Activated naive CD4-positive, alpha-beta T cell treated with anti-CD3 and anti-CD28 coated beads for 36 hours (primary cell): ENCODE measurements around the gene MLLT10. TPM values are rescaled to one million over a fixed set of nuclear protein-coding genes. Genes with fewer than 3 reads are reported as not detected.

Source experiments
- CTCF ChIA-PET: fragments of 350-600 bp; sonication (Branson Sonifier 250); formaldehyde crosslinking; loops from one replicate; lab custom pipeline; 2021; ENCODE audit warnings: antibody characterized with exemption; lab: Charles Lee
- DNase-seq: peaks from one replicate; pipeline ENCODE4 v3.0.0-alpha.2; 2020
- H3K27ac Mint-ChIP-seq: one replicate; pipeline ENCODE4 v1.8.0; 2021; ENCODE audit warnings: mild to moderate bottlenecking, mixed read lengths
- H3K27me3 Mint-ChIP-seq: one replicate; pipeline ENCODE4 v1.8.0; 2021; ENCODE audit warnings: low read depth, mixed read lengths
- H3K36me3 Mint-ChIP-seq: one replicate; pipeline ENCODE4 v1.8.0; 2021; ENCODE audit warnings: low read depth, mixed read lengths
- H3K4me1 Mint-ChIP-seq: one replicate; pipeline ENCODE4 v1.8.0; 2021; ENCODE audit warnings: low read depth, mixed read lengths
- H3K4me3 Mint-ChIP-seq: one replicate; pipeline ENCODE4 v1.8.0; 2021; ENCODE audit warnings: mild to moderate bottlenecking, moderate library complexity, mixed read lengths
- H3K9me3 Mint-ChIP-seq: one replicate; pipeline ENCODE4 v1.8.0; 2021; ENCODE audit warnings: mixed read lengths
- intact Hi-C: fragments of 100-400 bp; cut with micrococcal nuclease; formaldehyde crosslinking; loops from one replicate; pipeline ENCODE4 v1.15.1; 2023
- total RNA-seq, 2 experiments: library from RNA; stranded (reverse); gene quantifications; one replicate each; pipeline ENCODE4 v1.2.3, GENCODE V29; 2021

MLLT10 gene
- total RNA-seq, 2 experiments from 2014 or later: 23.0 to 23.7 TPM

GRCh38 chr10:21527598-21528235, 6.3 kb upstream of the MLLT10 start:
- no peak for DNase-seq
- peaks cover 27% of the 10 kb centered on the region for H3K4me1 Mint-ChIP-seq
- H3K9me3 Mint-ChIP-seq: no peaks in the 10 kb centered on the region
- CTCF ChIA-PET: interaction anchor here (0.7 to 1.7 kb wide), 2 partner anchors 9 to 196 kb away, joined by 3 read pairs; no protein-coding TSS in a partner anchor
- intact Hi-C loops: loop anchor here (5.0 to 10.0 kb wide), 3 partner anchors 1127 to 1920 kb away; partner anchors contain the start of gene PIP4K2A
- peaks cover 18% of the 10 kb centered on the region for H3K27me3 Mint-ChIP-seq
- peaks cover 2% of the 10 kb centered on the region for H3K36me3 Mint-ChIP-seq
- H3K27ac Mint-ChIP-seq: peak overlapping the region; percentile 65
- peak overlapping the region; percentile 73 for H3K4me3 Mint-ChIP-seq

- no peak overlapping the region for H3K27ac Mint-ChIP-seq
- no peak overlapping the region for H3K4me3 Mint-ChIP-seq
- intact Hi-C loops: loop anchor here (5.0 to 10.0 kb wide), 3 partner anchors 1126 to 1919 kb away; partner anchors contain the start of gene PIP4K2A
These were observed 5.6 kb upstream of the MLLT10 start for GRCh38 chr10:21528236-21529031.

GRCh38 chr10:21529032-21529910, 4.8 kb upstream of the MLLT10 start:
- Mint-ChIP-seq H3K9me3 (no peaks in the 10 kb centered on the region), H3K36me3 (peaks cover 2% of the 10 kb centered on the region), H3K27ac (no peak overlapping the region), H3K4me1 (peaks cover 32% of the 10 kb centered on the region), H3K4me3 (no peak overlapping the region), H3K27me3 (peaks cover 7% of the 10 kb centered on the region)
- intact Hi-C loops: loop anchor here (5.0 to 10.0 kb wide), 3 partner anchors 1126 to 1918 kb away; partner anchors contain the start of gene PIP4K2A
- CTCF ChIA-PET: interaction anchor here (0.6 to 1.3 kb wide), 2 partner anchors 33 kb away, joined by 3 to 4 read pairs; no protein-coding TSS in a partner anchor
- DNase-seq: no peak

More at GRCh38 chr10:21528236-21529031, 5.6 kb upstream of the MLLT10 start:
- Mint-ChIP-seq H3K36me3 (peaks cover 2% of the 10 kb centered on the region), H3K27me3 (peaks cover 11% of the 10 kb centered on the region), H3K4me1 (peaks cover 32% of the 10 kb centered on the region), H3K9me3 (no peaks in the 10 kb centered on the region)
- CTCF ChIA-PET: no interaction called here
- DNase-seq: no peak

- CTCF ChIA-PET: interaction anchor here (1.3 kb wide), 1 partner anchor 34 kb away, joined by 3 read pairs; no protein-coding TSS in a partner anchor
- DNase-seq: no peak
- Mint-ChIP-seq H3K36me3 (peaks cover 2% of the 10 kb centered on the region), H3K27ac (no peak overlapping the region), H3K4me3 (no peak overlapping the region), H3K9me3 (no peaks in the 10 kb centered on the region), H3K4me1 (peaks cover 30% of the 10 kb centered on the region), H3K27me3 (peaks cover under 1% of the 10 kb centered on the region)
- intact Hi-C loops: loop anchor here (5.0 kb wide), 4 partner anchors 147 to 1567 kb away; partner anchors contain the start of genes COMMD3 and MSRB2
These were observed 3.9 kb upstream of the MLLT10 start for GRCh38 chr10:21530168-21530567.

- H3K9me3 Mint-ChIP-seq: no peaks in the 10 kb centered on the region
- no peak overlapping the region for H3K27ac Mint-ChIP-seq
- no peaks in the 10 kb centered on the region for H3K27me3 Mint-ChIP-seq
- H3K36me3 Mint-ChIP-seq: peaks cover 3% of the 10 kb centered on the region
- DNase-seq: no peak
- CTCF ChIA-PET: interaction anchor here (1.3 kb wide), 1 partner anchor 34 kb away, joined by 3 read pairs; no protein-coding TSS in a partner anchor
- H3K4me3 Mint-ChIP-seq: no peak overlapping the region
- intact Hi-C loops: loop anchor here (5.0 kb wide), 4 partner anchors 147 to 1567 kb away; partner anchors contain the start of genes COMMD3 and MSRB2
- peaks cover 29% of the 10 kb centered on the region for H3K4me1 Mint-ChIP-seq
These were observed 3.4 kb upstream of the MLLT10 start for GRCh38 chr10:21530641-21531040.

- DNase-seq: no peak
- no peaks in the 10 kb centered on the region for H3K27me3 Mint-ChIP-seq
- no peak overlapping the region for H3K4me3 Mint-ChIP-seq
- no peak overlapping the region for H3K27ac Mint-ChIP-seq
- H3K36me3 Mint-ChIP-seq: peaks cover 3% of the 10 kb centered on the region
- H3K9me3 Mint-ChIP-seq: no peaks in the 10 kb centered on the region
- H3K4me1 Mint-ChIP-seq: peaks cover 29% of the 10 kb centered on the region
- CTCF ChIA-PET: interaction anchor here (0.7 kb wide), 1 partner anchor 15 kb away, joined by 4 read pairs; no protein-coding TSS in a partner anchor
- intact Hi-C loops: loop anchor here (5.0 kb wide), 4 partner anchors 146 to 1566 kb away; partner anchors contain the start of genes COMMD3 and MSRB2
These were observed 2.9 kb upstream of the MLLT10 start for GRCh38 chr10:21531164-21531563.

GRCh38 chr10:21532694-21533466, 1.2 kb upstream of the MLLT10 start:
- Mint-ChIP-seq H3K36me3 (peaks cover 8% of the 10 kb centered on the region), H3K27me3 (no peaks in the 10 kb centered on the region), H3K4me3 (peak overlapping the region; percentile 85), H3K27ac (peak overlapping the region; percentile 91), H3K9me3 (no peaks in the 10 kb centered on the region), H3K4me1 (peaks cover 26% of the 10 kb centered on the region)
- DNase-seq: no peak
- intact Hi-C loops: loop anchor here (5.0 kb wide), 4 partner anchors 144 to 1564 kb away; partner anchors contain the start of genes COMMD3 and MSRB2
- CTCF ChIA-PET: interaction anchor here (0.6 to 1.7 kb wide), 3 partner anchors 8 to 39 kb away, joined by 3 to 5 read pairs (median 3); no protein-coding TSS in a partner anchor

- CTCF ChIA-PET: no interaction called here
- intact Hi-C loops: loop anchor here (1.0 to 5.0 kb wide), 10 partner anchors 9 to 1563 kb away; partner anchors contain the start of genes COMMD3, DNAJC1, MSRB2 and SKIDA1
- Mint-ChIP-seq H3K9me3 (no peaks in the 10 kb centered on the region), H3K27ac (peak overlapping the region; percentile 63), H3K27me3 (no peaks in the 10 kb centered on the region), H3K4me1 (peaks cover 19% of the 10 kb centered on the region), H3K36me3 (peaks cover 14% of the 10 kb centered on the region), H3K4me3 (peak overlapping the region; percentile 85)
- no peak for DNase-seq
These were observed 201 bp downstream of the MLLT10 start for GRCh38 chr10:21534280-21534586.

- CTCF ChIA-PET: no interaction called here
These were observed 817 bp downstream of the MLLT10 start for GRCh38 chr10:21534604-21535493.

GRCh38 chr10:21535494-21535965, 1.5 kb downstream of the MLLT10 start:
- intact Hi-C loops: loop anchor here (2.0 kb wide), 2 partner anchors 45 to 467 kb away; partner anchors contain the start of gene DNAJC1
- CTCF ChIA-PET: no interaction called here
- Mint-ChIP-seq H3K27ac (peak overlapping the region; percentile 18), H3K36me3 (peaks cover 23% of the 10 kb centered on the region), H3K4me3 (peak overlapping the region; percentile 63), H3K4me1 (peaks cover 19% of the 10 kb centered on the region), H3K9me3 (no peaks in the 10 kb centered on the region), H3K27me3 (no peaks in the 10 kb centered on the region)
- DNase-seq: no peak

More at GRCh38 chr10:21534604-21535493, 817 bp downstream of the MLLT10 start:
- peak; percentile 58 for DNase-seq
- intact Hi-C loops: loop anchor here (1.0 to 5.0 kb wide), 10 partner anchors 10 to 1562 kb away; partner anchors contain the start of genes COMMD3, DNAJC1, MSRB2 and SKIDA1
- Mint-ChIP-seq H3K4me3 (peak overlapping the region; percentile 85), H3K36me3 (peaks cover 18% of the 10 kb centered on the region), H3K27ac (peak overlapping the region; percentile 63), H3K9me3 (no peaks in the 10 kb centered on the region), H3K27me3 (no peaks in the 10 kb centered on the region), H3K4me1 (peaks cover 19% of the 10 kb centered on the region)
